HG03196 (cell line): ENCODE measurements around the gene SLCO4A1.

Experiments used
- ATAC-seq: cut with Tn5 transposase; IDR thresholded peaks from one replicate; pipeline ENCODE4 v1.9.1; 2021; ENCODE audit not compliant: unreplicated experiment

The SLCO4A1 gene

DNA sequence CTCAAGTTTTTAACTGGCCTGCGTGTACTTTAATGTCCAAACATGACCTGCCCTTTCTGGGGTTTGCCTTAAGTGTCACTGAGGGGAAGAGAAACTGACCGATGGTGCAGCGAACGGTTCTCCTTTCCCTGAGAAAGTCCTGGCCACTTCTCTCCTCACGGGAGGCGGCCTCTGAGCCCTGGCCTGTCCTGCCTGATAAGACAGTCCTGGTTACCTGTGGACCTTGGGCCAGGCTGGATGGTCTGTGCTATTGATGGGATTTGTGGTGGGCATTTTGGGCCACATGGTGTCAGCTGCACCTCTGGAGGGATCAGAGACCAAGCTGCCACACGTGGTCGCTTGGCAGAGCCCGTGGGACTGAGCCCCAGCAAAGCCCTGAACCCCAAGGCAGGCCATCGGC is 54.7 kb downstream of the SLCO4A1 start:
- no peak for ATAC-seq

GRCh38 chr20:62697468-62697912 is 55.2 kb downstream of the SLCO4A1 start:
- ATAC-seq = no peak

DNA sequence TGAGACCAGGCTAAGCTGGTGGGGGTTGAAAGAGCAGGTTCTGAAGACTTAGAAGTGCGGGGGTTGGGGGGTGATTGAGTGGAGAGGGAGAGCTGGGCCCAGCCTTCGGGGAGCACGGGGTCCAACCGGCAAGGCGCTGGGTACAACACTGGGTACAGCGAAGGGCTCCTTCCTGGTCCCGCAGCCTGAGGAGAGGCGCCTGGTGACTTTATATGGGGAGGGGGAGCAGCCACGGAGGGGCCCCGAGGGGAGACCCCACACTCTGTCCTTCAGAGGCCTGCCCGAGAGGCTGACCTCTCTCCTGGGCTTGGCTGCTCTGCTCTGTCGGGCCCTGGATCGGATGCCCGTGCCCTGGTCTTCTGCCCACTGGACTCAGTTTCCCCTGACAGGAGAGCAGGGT is 55.9 kb downstream of the SLCO4A1 start:
- no peak for ATAC-seq

DNA sequence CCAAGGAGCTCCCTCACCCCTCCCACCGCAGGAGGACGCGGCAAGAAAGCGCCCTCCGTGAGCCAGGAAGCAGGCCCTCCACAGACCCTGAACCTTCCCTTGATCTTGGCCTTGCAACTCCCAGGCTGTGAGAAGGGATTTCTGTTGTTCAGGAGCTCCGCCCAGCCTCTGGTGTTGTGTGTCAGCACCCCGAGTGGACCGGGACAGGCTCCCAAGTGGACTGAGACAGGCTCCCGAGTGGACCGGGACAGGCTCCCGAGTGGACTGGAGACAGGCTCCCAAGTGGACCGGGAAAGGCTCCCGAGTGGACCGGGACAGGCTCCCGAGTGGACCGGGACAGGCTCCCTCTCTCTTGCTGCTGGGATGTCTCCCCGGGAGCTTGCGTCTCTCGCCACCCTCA is 57.0 kb downstream of the SLCO4A1 start:
- ATAC-seq = no peak

DNA sequence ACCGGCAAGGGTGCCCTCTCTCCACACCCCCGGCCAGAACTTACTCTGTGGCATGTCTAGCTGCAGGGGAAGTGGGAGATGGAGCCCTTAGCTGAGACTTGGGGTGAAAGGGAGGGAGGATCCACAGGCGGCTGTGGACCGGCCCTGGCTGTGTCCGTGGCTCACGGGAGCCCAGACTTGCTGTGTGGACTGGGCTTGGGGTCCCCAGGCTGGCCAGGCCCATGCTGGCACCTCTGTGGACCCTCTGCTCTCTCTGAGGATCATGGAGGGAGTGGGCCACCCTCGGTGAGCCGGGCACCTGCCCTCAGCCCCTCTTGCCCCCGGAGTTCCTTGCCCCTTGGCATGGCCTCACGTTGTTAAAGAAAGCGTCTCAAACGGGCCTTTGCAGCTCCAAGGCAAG is 57.4 kb downstream of the SLCO4A1 start:
- no peak for ATAC-seq

DNA sequence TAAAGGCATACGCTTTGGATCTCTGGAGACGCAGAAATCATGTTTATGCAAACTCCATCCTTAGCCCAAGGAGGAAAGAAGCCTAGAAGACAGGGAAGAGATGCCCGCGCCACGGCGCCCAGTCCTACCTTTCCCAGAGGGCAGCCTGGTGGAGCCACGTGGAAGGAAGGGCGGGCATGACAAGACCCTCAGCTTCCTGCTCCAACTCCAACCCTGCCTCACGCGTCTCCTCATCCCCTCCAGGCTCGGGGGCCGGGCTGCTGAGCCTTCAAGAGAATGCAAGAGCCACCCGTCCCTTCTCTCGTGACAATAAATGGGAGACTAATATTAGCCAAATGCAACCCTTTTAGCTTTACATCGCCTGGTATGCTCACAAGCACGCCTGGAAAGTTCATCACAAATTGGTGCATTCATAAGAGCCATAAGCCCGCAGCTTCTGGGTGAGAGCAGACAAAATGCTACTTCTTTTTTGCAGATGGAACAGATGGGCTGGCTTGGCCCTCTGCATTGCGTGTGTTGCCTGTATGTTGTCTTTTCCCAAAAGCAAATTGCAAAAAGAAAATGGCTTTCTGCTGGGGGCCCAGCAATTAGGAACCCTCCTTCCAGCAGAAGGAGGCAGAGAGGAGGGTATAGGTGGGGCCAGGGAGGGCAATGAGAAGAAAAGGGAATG is 58.1 kb downstream of the SLCO4A1 start:
- no peak for ATAC-seq

- ATAC-seq = no peak
Observed at GRCh38 chr20:62701161-62702012, 59.1 kb downstream of the SLCO4A1 start.

- no peak for ATAC-seq
Observed at GRCh38 chr20:62702013-62702300, 59.7 kb downstream of the SLCO4A1 start.

DNA sequence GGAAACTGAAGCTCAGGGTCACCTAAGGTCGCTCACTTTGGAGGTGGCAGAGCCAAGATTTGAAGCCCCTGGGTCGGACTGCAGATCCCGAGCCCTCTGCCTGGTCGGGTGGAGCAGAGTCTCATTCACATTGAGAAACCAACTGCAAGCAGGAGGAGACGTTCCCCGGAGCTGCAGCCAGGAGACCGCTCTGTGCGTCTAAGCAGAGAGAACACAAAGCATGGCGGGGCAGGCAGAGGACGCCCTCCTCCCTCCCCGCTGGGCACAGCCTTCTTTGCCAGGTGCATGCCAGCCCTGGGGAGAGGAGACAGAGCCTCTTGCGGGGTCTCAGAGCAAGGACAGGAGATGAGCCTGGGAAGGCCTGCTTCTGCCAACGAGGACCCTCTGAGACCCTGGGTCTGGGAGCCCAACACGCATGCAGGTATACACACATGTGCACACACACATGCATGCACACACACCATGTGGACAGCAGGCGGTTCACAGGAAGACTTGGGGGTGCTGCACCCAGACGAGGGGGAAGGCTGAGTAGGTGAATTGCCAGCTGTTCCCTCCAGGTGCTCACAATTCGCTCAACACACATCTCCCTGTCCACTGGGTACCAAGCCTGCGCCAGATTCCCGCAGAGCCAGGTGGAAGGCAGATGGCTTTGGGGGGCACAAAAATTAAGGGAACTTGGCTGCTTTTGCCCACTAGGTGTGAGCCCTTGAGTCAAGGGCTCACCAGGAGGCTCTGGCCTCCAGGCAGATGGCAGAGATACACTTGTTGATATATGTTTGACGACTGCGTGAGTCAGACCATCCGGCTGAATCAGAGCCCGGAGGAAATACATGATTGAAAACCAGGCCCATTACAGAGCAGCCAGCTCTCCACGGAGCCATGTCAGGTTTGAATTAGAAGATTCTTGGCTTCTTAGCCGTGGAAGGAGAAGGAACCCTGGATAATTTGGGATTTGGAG is 60.9 kb downstream of the SLCO4A1 start:
- ATAC-seq = no peak

- ATAC-seq = no peak
Observed at GRCh38 chr20:62703853-62704228, 61.5 kb downstream of the SLCO4A1 start.

GRCh38 chr20:62704341-62704948 is 62.1 kb downstream of the SLCO4A1 start:
- ATAC-seq = no peak

DNA sequence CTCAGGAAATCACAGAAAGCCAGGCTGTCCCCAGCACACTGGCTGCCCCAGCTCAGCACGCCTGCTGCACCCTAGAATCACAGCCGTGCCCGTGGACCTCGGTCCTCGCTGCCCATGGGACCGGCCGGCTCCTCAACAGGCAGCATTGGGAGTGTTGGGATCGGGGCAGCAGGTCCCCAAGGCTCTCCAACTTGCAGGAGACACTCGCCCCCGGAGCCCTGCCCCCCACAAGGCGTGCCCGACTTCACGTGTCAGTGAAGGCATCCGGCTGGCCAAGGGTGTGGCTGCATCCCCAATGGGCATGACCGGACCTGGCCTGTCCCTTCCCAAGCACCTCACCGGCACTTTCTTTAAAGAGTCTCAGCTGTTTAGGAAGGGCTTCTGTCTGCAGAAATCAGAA is 63.3 kb downstream of the SLCO4A1 start:
- no peak for ATAC-seq

- no peak for ATAC-seq
Observed at GRCh38 chr20:62706344-62706743, 64.0 kb downstream of the SLCO4A1 start.

- no peak for ATAC-seq
Observed at GRCh38 chr20:62706857-62707256, 64.6 kb downstream of the SLCO4A1 start.

- no peak for ATAC-seq
Observed at GRCh38 chr20:62707276-62707920, 65.1 kb downstream of the SLCO4A1 start.

GRCh38 chr20:62707921-62708521 is 65.7 kb downstream of the SLCO4A1 start:
- no peak for ATAC-seq

DNA sequence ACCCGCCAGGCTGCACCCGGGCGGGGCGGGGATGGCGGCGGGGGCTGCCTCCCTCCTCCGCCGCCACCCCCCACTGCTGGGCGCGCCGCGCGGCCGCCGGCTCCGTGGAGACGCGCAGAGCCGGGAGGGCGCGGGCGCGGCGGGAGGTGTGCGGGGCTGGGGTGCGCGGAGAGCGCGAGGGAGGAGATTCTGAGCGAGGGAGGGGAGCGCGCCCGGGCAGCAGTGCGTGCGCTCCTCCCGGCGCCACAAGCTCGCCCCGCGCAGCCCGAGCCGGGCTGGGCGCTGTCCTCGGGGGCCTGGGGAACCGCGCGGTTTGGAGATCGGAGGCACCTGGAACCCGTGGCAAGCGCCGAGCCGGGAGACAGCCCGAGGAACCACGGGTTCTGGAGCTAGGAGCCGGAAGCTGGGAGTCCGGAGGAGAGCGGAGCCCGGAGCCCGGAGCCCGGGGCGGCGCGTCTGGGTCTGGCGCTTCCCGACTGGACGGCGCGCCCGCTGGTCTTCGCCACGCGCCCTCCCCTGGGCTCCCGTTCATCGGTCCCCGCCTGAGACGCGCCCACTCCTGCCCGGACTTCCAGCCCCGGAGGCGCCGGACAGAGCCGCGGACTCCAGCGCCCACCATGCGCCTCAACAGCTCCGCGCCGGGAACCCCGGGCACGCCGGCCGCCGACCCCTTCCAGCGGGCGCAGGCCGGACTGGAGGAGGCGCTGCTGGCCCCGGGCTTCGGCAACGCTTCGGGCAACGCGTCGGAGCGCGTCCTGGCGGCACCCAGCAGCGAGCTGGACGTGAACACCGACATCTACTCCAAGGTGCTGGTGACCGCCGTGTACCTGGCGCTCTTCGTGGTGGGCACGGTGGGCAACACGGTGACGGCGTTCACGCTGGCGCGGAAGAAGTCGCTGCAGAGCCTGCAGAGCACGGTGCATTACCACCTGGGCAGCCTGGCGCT is 66.6 kb downstream of the SLCO4A1 start, which contains the start of gene NTSR1:
TSS of gene NTSR1 (plus strand) at position 246 of the 946 bp plus-strand sequence. CDS start at position 618, 372 bp downstream.
- no peak for ATAC-seq

GRCh38 chr20:62709537-62709905 is 67.2 kb downstream of the SLCO4A1 start:
- no peak for ATAC-seq
